ENCODE measurements around the gene TDP1.

TDP1 gene

DNA sequence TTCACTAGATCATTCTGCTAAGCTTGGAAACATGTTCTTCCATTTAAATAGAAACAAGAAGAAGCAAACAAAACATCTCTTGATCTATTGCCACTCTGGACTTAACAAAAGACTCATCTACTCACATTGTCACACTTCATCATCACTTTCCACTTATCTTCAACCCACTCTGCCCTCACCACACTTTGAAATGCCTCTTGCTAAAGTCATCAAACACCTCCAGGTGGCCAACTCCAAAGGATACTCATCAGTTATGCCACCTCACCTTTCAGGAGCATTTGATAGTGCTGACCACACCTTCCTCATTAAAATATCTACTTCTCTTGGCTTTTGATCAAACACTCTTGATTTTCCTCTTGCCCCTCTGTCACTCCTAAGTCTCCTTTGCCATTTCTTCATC lies 8.4 kb upstream of the TDP1 start:
- no peak for DNase-seq

DNA sequence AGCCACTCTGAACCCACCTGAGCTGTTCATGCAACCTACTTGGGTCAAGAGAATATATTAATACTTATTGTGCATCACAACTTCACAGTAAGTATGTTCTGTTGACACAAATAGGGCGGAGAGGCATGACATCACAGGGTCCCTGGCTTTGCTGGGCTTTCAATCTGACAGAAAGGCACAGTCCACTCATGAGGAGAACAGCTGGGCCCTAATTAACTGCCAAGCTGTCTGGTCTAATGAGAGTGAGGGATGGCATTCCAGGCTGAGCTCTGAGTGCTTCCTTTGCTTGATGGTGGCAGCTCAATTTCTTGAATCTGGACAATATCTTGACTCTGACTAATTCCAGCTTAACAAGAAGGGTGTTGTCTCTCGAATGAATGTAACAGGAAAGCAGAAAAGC lies 3.2 kb upstream of the TDP1 start:
- DNase-seq, result no peak

DNA sequence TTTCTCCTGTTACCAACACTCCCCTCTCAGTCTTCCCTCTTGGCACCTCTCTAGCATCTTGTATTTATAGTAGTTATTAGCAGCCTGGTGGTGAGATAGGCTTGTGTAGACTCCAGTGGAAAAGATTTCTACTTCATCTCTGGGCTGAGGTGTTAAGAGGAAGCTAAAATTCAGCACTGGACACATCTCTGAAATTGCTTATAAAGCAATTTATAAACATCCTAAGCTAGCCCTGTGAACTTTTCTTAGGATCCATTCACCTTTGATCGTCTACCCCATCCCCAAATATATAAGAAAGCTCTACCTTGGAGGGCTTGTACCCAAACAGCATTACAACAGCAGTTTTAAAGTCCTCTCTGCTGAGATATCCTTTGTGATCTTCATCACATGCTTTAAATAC lies 2.1 kb upstream of the TDP1 start:
- DNase-seq, result no peak

DNA sequence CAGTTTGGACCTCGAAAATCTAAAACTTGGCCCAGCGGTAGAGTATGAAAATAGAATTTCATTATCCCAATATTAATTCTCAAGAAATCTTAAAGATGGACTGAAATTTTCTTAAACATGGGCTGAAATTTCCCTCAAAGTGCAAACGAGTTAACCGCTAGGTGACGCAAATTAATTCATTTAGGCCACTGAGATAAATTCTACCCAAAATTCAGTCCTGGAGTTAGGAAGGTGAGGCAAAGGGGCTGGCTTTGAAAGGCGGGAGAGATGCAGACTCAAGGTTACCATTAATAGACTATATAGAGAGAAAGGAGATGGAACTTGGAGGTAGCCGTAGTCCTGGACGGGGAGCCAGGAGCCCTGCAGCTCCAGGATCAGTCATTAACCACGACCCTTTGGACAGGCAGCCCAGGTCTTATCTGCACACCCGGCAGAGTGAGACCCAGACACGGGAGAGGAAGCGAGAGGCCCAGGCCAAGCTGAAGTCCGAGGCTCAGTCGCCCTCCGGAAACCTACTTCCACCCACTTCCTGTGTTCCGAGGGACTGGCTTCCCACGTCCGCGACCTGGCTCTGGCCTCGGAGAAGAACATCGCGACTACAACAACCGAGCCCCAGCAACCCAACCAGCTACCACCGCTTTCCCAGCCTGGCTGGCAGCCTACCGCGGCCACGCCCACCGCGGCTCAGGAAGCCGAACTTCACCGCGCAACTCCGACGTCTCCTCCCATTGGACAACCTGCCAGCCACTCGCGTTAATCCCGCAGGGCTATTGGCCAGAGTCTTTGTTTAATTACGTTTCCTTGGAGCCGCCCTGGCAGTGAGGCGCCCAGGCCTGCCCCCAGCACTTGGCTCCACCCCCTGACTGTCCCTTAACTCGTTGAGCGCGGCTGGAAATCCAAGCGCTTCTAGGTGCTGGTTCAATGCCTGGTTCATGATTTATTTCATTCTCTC lies 1.4 kb upstream of the TDP1 start, which contains the start of gene EFCAB11:
EFCAB11 (minus strand) TSS at position 661 of the 952 bp plus-strand sequence; CDS start at position 591, 70 bp downstream.
- DNase-seq, result peak; percentile 99

DNA sequence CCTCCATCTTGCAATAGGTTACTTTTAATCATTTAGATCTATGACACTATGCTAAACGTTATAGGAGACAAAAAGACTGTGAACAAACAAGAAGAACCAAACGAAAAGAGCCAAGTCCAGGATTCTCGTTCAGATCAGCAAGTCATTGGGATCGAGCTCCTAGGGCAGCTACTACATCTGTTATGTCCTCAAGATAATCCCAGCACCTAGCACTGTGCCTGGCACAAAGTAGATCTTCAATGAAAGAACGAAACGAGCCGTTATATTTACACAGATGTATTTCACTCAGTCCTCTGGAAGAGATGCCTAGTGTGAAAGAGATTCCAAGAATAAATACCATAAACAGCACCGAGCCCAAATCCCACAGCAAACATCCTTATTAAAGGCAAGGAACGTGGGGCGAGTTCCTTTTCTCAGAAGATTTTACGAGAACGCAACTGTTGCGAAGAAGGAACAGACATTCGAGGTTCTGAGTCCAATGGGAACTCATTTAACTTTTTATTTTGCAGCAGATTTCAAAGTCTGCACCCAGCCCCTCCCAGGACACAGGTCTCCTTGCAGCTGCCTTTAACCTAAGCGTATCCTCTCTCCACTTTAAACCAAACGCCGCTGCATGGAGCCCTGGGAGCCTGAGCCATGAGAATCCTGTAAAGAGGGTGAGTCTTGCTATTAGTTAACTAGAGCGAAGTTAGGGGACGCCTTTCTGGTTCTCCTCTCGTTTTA lies 544 bp upstream of the TDP1 start:
- DNase-seq, result no peak

DNA sequence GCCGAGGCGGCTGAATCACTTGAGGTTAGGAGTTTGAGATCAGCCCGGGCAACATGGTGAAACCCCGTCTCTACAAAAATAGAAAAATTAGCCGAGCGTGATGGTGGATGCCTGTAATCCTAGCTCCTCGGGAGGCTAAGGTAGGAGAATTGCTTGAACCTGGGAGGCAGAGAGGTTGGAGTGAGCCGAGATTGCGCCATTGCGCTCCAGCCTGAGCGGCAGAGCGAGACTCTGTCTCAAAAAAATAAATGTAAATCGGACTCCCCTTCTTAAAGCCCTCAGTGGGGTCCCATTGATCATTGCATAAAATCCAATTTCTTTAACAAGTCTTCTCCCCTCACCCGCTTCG lies 908 bp downstream of the TDP1 start:
- DNase-seq, result no peak

DNA sequence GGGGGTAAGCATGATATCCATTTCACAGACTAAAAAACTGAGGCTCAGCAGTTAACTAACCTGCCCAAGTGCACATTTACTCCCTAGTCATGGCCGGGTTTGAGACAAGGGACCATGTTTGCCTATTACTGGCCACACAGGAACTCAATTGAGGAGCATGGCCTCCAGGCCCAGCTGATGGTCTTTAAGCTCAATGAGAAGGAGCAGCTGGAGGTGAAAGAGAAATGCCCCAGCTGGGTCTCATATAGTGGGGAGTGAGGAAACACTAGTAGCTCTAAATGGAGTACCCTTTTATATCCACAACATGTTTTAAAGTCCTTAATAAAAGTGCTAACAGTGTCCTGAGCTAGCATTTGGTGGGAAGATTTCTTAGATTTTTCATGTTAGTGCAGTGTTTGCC lies 1.6 kb downstream of the TDP1 start:
- no peak for DNase-seq

DNA sequence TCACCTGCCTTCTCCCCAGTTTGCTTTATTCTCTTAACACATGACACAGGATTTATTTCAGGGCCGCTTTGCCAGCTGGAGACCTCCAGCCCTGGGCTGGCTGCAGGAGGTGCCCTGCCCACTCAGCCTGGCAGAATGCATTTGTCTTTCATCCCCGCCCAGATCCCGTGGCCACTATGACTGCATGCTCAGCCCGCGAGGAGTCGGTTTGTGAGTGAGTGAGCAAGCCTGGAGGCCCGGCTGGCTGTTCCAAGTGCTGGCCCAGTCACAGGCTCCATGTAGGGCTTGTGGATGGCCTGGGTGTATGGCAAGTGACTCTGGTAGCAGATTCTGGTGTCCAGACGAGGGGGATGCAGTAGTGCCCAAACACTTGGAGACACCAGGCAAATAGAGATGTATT lies 2.1 kb downstream of the TDP1 start:
- DNase-seq, result no peak

DNA sequence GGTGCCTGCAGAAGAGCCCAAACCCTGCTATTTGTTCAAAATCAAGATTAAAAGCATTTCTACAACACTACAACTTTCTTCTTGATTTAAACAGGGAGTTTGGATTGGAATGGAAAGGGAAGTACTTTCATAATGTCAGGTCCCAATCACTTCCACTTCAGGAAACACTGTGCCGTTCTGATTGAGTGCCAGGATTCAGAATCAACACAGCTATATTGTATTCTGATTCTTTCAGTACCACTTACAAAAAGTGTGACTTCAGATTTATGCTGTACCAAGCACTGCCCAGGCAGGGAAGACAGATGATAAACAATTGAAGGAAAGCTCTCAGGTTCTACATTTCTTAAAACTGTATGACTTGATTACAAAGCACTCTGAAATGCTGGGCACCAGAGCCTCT lies 3.2 kb downstream of the TDP1 start:
- no peak for DNase-seq

DNA sequence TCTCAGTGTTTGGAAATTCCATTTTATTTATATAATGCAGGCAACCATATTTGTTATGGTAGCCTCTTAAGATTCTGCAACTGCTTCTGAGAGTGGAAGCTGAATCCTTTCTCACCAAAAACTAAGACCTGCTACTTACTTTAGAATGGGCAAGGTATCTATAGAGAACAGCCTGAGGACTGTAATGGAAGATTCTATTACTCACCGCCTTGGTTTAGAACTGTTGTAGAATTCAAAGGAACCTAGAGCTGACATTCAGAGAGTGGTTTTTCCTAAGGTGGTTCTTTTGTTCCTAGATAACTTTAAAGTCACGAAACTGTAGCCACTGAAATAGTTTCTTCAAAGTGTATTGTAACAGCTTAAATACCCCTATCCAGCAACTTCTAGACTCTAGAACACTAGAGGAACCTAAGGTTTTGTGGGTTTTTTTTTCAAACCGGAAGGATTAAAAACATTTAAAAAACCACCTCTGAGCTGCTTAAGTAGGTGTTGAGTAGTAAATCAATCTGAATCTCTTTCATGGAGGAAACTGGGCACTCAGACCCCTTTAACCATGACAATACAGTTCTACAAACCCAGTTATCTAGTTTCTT lies 4.2 kb downstream of the TDP1 start:
- no peak for DNase-seq

DNA sequence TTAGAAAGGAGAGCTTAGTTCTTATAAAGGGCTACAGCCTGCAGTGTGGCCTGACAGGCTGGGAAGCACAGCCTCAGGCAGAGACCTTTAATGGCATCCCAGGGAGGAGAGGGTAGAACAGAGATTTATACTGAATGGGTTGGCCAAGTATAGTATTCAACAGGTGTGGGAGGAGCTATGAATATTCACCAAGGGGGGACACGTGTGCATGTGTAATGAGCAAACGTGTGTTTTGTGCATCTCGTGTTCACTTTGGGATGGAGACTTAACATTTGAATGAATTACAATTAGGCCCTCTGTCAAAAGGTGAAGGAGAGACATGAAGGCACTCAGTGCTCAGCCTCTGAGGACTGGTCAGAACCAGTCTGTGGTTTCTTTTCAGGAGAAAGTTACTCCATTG lies 5.2 kb downstream of the TDP1 start:
- no peak for DNase-seq

DNA sequence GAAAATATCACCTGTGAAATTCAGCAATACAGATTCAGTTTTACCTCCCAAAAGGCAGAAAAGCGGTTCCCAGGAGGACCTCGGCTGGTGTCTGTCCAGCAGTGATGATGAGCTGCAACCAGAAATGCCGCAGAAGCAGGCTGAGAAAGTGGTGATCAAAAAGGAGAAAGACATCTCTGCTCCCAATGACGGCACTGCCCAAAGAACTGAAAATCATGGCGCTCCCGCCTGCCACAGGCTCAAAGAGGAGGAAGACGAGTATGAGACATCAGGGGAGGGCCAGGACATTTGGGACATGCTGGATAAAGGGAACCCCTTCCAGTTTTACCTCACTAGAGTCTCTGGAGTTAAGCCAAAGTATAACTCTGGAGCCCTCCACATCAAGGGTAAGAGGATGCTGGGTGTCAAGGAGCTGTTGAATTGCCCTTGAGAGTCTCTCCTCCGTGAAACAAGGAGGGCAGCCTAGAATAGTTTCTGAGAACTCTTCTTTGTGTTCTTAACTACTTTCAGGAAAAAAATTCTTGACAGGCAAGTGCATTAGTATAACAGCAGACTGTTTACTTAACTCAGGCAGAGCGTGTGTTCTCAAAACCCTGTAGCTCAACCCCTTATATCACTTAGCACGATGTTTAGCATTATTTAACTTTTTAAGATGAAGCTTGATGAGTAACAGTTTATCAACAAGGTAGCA lies 7.7 kb downstream of the TDP1 start:
- DNase-seq, result no peak

DNA sequence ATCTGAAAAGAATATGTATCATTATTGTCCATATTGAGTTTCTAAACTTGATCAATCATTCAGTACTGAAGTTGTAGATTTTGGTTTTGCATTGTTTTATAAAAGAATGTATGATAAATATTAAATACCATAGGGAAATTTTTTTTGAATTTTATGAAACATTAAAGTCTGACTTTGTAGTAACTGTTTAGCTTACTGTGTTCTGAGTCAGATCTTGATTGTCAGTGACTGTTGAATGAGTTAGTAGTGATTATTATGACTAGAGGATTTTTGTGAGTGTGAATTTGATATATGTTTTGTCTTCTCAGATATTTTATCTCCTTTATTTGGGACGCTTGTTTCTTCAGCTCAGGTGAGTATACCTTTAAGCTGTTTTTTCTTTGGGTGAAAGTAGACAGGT lies 10.1 kb downstream of the TDP1 start:
- no peak for DNase-seq

DNA sequence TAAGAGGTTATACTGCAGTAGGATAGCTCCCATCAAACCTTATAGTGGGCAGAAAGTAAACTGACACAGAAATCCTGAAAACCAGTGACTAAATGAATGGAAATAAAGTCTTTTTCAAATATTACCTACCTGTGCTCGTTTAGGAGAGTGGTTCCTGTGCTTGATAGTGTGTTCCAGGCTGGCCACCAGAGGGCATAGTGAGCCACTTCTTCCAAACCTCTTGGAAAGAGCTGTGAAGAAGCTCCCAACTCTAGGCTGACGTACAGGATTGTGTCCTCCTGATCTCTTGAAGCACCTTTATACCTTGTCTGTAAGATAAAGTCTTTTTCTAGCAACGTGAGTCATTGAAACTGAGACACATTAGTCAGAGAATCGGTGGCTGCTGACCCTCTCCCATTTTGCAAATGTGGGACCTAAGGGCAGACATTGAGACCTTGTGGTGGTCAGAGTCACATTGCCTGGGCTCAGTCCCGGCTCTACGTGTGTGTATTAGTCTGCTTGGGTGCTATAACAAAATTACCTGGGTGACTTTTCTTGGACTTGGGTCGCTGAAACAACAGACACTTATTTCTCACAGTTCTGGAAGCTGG lies 17.6 kb downstream of the TDP1 start:
- DNase-seq, result peak; percentile 51

DNA sequence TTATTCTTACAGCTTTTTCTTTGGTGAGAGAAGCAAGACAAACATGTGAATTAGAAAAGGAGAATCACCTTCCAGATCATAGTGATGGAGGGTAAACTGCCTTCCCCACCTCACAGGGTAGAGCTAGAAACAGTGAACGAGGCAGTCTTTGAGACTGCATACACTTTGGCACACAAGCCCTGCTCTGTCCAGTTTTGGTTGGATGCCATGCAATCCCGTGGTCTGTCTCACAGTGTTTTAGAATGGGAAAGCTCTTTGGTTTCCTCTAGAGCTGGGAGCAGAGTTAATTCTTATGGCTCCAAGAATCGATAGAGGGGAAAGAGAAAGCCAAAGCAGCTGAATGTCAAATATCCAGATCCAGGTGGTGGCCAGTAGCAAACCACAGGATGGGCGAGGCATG lies 21.9 kb downstream of the TDP1 start:
- no peak for DNase-seq

DNA sequence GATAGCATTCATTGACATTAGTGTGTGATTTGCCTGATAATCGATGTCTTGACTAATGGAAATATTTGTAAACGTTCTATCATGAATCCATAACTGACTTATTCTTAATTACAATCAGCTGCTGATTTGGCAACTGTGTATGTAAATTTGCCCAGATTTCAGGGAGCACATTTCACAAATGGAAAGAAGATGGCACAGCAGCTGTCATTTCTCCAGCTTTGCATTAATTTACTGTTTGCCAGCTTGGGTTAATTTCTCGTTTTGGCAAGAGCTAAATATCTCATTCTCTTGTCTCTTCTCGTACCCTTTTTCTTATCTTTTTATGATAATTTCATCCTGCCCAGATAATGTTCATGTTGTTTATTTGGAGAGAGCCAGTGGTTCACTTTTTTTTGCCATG lies 22.9 kb downstream of the TDP1 start:
- DNase-seq, result no peak

DNA sequence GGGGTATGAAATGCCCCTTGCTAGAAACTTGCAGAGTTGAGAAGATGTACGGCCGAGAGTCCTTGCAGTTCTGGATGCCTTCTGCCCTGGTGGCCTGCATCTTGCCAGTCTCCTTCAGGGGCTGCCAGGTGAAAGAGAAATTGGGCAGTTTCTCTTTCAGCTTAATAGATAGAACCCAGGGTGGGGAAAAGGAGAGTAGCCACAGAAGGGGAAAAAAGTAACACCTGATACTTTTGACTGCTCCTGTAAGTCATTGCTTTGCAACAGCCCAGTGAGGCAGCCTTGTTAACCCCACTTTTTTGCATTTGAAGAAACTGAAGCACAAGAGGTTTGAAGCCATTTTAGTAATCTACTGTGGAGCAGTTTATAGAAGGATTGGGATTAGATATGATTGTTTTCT lies 27.6 kb downstream of the TDP1 start:
- no peak for DNase-seq

DNA sequence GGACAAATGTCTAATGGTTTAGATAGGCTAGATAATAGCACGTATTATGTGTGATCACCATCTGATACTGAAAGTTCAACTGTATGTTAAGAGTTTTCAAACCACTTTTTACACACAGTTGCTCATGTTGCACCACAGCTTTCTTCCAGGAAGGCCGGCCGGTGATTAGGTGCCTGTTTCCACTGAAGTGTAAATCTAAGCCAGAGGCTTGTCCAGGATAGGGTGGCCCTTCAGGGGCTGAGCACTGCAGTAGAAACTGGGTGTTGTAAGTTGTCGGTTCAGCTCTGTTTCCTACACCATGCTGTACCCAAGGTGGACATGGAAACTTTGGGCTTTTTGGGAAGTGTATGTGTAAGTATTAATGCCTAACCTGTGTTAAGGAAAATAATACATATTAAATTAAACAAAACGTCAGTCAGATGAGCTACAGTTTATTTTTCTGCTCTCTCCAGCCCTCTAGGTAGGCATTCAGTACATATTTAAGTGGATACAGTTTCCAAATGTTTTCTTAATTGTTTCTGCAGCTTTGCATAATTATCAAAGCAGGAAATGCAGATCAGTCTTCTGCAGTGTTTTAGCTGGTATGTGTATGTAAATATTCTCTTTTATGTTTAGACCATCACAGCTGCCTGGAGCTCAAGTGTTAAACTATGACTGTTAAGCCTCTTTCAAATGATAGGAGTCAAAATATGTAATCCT lies 30.9 kb downstream of the TDP1 start:
- no peak for DNase-seq

DNA sequence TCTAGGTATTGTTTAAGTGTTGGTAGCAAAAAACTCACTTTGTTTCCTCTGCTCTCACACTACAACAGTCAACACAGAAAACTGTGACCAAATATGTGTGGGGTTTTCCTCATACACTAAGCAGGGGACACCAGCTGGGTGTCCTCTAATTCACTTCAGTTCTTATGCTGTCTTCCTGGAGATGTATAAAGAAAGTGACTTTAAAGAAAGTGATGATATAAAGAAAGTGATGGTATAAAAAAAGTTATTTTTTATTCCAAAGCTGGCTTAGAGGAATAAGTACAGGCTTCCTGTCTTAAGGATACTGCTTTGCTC lies 31.4 kb downstream of the TDP1 start:
- DNase-seq, result no peak

DNA sequence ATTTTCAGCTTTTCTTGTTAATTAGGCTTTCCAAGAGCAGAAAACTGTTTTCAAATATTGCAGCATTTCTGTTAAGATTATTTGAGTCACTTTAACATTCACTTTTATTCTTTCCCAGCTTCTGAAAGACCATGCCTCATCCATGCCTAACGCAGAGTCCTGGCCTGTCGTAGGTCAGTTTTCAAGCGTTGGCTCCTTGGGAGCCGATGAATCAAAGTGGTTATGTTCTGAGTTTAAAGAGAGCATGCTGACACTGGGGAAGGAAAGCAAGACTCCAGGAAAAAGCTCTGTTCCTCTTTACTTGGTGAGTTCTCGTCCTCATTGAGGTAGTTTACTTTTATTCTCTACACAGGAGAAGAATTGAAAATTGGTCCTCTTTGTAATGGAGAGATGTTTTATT lies 33.1 kb downstream of the TDP1 start:
- DNase-seq, result no peak

DNA sequence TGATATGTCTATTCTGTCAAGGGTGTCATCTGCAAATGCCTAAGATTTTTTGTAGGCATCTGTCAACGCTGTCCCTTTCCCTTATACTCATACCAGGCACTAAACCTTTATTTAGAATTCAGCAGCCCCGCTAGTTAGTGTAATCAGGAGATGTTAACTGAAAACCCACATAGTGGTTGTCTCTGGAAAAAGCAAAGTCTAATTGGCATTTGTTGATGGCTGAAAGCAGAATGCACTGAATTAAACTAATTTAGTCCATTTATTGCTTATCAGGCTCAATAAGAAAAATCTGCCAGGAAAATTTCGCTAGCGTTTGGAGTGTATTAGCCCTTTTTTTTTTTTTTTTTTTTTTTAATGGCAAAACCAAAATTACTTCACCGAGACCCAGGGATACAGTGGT lies 34.5 kb downstream of the TDP1 start:
- no peak for DNase-seq

DNA sequence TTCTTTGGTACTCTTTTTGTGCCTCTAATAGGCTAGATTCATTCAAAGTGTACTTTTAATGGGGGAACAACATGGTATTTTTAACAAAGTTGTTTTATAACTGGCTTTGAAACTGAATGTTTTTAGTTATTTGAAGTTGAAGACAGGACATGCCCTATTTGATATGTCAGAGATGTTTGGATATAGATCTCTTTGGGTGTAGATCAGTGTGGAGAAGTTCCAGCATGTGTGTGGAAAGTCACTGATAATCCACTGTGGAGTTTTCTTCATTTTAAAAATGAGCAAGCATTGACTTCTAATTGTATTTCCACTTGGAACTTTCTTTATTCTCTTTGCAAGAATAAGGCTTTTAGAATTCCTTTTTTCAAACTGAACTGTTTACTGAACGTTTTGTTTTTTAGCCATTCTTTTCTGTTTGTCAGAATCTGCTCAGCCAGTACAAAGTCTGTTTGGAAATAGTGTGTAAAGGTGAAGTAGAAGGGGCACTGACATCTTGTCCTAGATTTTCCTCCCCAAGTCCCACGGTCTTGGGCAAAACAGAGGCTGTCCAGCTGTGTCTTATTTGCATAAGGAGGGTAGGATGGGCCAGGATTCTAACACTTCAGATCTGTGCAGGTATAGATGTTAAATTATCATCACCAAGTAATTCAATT lies 35.0 kb downstream of the TDP1 start:
- DNase-seq, result no peak

Measured in fibroblast of skin of right quadriceps (primary cell).